Lower leg skin (tissue), 4 donors: ENCODE measurements around the gene TENM4. TPM values are rescaled to one million over a fixed set of nuclear protein-coding genes. Genes with fewer than 3 reads are reported as not detected.
A peak's percentile ranks its signal among the peaks of the same experiment; 100 is the strongest.

Experiments
- DNase-seq, 2 donors: peaks; one replicate each; pipeline ENCODE4 v3.0.0-alpha.2; 2019; ENCODE audit warnings: low spot score in 2 of 2
- H3K4me3 ChIP-seq: fragments of 200-600 bp; sonication (generic); 2 replicates; pipeline ENCODE4 v1.5.1; 2017; ENCODE audit warnings: mild to moderate bottlenecking, low read depth; ENCODE audit not compliant: poor library complexity, severe bottlenecking
- POLR2A ChIP-seq, 2 donors: fragments of 450-650 bp; IDR thresholded peaks; one replicate each; pipeline ENCODE4 v1.6.1; 2016 to 2017; ENCODE audit warnings: antibody characterized with exemption in 2 of 2, mild to moderate bottlenecking in 1 of 2, moderate library complexity in 1 of 2
- WGBS, 2 donors: methylation state at CpG; one replicate each; pipeline ENCODE4 v1.1.5; 2018; 5-methylcytosine and 5-hydroxymethylcytosine counted together
- intact Hi-C: fragments of 100-400 bp; cut with DNase I; formaldehyde crosslinking; loops from one replicate; pipeline ENCODE4 v1.15.0; 2023; ENCODE audit warnings: low total_unique reads
- total RNA-seq, 4 donors: library from RNA; depleted of rRNA; stranded (reverse); fragments of >200 nt; gene quantifications; one replicate each; pipeline ENCODE4 v1.1.0, GENCODE V29; 2016
- TF ChIP-seq, protein P1 (sequence below), 3 donors: fragments of 450-650 bp; IDR thresholded peaks; one replicate each; pipeline ENCODE4 v1.5.1; 2016; ENCODE audit warnings: antibody characterized with exemption in 3 of 3, mild to moderate bottlenecking in 3 of 3, moderate library complexity in 2 of 3

Gene TENM4
- total RNA-seq, 4 donors from 2014 or later, result 34.4 to 41.1 (median 36.6) TPM

DNA sequence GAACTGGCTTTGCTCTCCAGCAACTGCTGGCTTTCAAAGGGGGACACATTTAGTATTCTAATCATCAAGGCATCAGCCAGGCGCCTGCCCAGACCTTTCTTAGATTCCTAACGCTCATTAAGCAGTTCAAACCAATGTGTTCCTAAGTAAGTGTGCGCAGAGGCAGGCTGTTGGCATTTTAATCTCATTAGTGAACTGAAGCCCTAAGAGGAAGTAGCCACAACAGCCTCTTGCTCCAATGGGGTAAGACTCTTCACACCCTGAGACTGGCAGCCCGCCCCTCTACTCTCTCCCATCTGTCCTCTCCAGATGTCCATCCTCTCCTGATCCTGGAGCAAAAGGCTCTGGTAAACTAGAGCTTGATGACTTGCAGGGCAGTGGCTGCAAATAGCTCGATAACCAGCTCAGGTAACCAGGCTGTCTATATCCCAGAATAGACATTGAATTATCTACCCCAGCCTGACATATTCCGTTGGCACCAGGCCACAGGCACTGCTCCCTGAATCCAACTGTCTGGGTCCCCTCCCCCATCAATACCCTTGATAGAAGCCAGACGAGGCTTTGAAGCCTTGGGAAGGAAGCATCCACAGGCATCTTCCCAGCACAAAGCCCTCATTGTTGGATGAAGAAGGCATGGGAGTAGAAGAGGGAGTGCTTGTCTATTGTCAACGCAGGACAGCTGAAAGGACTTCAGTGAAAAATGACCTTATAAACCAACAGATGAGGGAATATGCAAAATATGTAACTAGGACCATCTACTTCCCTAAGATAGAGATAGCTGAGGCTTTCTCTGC is 321.1 kb downstream of the TENM4 start:
- 58 to 62% methylated on average over 8 of the region's 8 CpGs for WGBS, 2 donors
- intact Hi-C loops, result no loop called here
- peak in 1 of 2 donors; percentile 45 for DNase-seq
- no peak overlapping the region for H3K4me3 ChIP-seq
- TF ChIP-seq, protein P1, sequence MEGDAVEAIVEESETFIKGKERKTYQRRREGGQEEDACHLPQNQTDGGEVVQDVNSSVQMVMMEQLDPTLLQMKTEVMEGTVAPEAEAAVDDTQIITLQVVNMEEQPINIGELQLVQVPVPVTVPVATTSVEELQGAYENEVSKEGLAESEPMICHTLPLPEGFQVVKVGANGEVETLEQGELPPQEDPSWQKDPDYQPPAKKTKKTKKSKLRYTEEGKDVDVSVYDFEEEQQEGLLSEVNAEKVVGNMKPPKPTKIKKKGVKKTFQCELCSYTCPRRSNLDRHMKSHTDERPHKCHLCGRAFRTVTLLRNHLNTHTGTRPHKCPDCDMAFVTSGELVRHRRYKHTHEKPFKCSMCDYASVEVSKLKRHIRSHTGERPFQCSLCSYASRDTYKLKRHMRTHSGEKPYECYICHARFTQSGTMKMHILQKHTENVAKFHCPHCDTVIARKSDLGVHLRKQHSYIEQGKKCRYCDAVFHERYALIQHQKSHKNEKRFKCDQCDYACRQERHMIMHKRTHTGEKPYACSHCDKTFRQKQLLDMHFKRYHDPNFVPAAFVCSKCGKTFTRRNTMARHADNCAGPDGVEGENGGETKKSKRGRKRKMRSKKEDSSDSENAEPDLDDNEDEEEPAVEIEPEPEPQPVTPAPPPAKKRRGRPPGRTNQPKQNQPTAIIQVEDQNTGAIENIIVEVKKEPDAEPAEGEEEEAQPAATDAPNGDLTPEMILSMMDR (IDR thresholded peaks at IDR 0.05), result no peak
- TF ChIP-seq POLR2A (IDR thresholded peaks at IDR 0.05), result no peak

DNA sequence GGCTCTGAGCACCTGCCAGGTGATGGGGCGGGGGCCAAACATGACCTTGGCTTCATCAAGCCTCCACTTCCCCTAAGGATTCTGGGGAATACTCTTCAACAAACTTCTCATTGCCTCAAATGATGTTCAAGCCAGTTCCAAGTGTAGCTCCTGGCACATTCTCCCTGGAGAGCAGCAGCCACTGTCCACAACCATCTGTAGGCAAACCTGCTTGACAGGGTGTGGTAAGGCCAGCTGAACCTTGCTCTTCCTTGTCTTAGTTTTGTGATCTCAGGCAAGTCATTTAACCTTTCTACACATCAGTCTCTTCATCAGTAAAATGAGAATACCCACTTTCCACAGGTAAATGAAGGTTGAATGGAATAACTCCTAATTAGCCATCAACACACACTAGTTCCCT is 323.3 kb downstream of the TENM4 start:
- no peak overlapping the region for H3K4me3 ChIP-seq
- TF ChIP-seq POLR2A (IDR thresholded peaks at IDR 0.05), result no peak
- TF ChIP-seq, protein P1 (IDR thresholded peaks at IDR 0.05), result no peak
- DNase-seq, result no peak
- intact Hi-C loops, result no loop called here
- 80 to 94% methylated on average over 1 of the region's 1 CpG for WGBS, 2 donors

DNA sequence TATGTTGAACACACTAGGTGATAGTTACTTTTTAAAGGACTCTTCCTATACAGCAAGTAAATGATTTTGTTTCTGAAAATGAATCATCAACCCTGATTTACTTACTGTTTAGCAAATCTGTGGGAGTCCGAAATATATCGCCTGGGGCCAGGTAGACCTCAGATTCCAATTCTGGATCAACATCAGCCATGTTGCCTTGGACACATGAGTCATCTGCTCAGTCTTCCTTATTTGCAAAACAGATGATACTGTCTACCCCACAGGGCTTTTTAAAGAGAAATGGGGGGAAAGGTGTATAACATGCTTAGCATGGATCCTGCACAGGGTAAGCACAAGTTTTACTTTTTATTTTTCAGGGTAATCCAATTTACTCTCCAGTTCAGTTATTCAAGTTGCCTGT is 324.2 kb downstream of the TENM4 start:
- no peak for TF ChIP-seq POLR2A (IDR thresholded peaks at IDR 0.05)
- TF ChIP-seq, protein P1 (IDR thresholded peaks at IDR 0.05), result no peak
- WGBS, 2 donors, result 75 to 82% methylated on average over 2 of the region's 2 CpGs
- intact Hi-C loops, result no loop called here
- H3K4me3 ChIP-seq, result no peak overlapping the region
- no peak for DNase-seq

DNA sequence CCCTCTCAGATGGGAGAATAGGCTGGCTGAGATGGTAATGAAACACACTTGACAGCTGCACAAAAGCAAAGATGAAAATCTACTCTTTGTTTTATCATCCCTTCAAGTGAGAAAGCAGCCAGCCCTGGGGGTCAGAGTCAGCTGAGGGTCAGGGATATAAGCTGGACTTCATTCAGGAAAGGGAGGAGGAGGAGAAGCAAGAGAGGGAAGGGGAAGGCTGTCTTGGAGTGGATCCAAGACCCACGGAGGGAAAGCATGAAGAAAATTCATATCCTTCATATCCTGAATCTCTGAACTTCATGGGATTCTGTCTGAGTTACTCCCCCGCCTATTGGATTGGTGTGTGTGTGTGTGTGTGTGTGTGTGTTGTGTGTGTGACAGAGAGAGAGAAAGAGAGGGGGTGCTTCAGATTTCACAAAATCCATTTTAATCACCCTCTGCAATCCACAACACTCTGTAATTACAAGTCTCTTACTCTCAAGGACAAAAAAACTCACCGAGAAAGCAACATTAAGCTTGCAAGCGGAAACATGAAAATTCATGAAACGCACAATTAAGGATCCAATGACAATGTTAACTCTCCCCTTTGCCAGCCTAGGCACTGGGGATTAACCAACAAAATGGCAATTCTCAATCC is 327.7 kb downstream of the TENM4 start:
- 75 to 81% methylated on average over 5 of the region's 5 CpGs for WGBS, 2 donors
- TF ChIP-seq, protein P1 (IDR thresholded peaks at IDR 0.05), result no peak
- TF ChIP-seq POLR2A (IDR thresholded peaks at IDR 0.05), result no peak
- intact Hi-C loops, result no loop called here
- no peak overlapping the region for H3K4me3 ChIP-seq
- DNase-seq, result peak in 1 of 2 donors; percentile 28

DNA sequence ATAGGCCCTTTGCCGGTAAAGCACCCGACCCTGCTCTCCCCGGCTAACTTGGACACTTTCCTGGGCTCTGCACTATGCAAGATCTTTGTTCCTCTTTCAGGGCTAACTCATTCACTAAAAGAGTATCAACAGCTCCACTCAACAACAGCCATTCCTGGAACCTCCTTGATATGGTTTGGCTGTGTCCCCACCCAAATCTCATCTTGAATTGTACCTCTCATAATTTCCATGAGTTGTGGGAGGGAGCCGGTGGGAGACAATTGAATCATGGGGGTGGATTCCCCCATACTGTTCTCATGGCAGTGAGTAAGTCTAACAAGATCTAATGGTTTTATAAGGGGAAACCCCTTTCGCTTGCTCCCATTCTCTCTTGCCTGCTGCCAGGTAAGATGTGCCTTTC is 330.0 kb downstream of the TENM4 start:
- TF ChIP-seq POLR2A (IDR thresholded peaks at IDR 0.05), result no peak
- TF ChIP-seq, protein P1 (IDR thresholded peaks at IDR 0.05), result no peak
- intact Hi-C loops, result no loop called here
- H3K4me3 ChIP-seq, result no peak overlapping the region
- WGBS, 2 donors, result 88 to 96% methylated on average over 5 of the region's 5 CpGs
- peak in 1 of 2 donors; percentile 37 for DNase-seq
